ENCODE measurements around the gene GNG4.
"Not testable (repeated sequence)": the region's sequence is repeated elsewhere in the genome, so short reads cannot be mapped to it uniquely, and the experiment has no call there.

GNG4 gene

GRCh38 chr1:235628316-235629005 is 21.1 kb downstream of the GNG4 start:
- no peak for DNase-seq (ENCODE audit: extremely low read depth in 1 of 2, low read depth in 1 of 2)

- DNase-seq (ENCODE audit: extremely low read depth in 1 of 2, low read depth in 1 of 2), result no peak
Measured at GRCh38 chr1:235625831-235626230, 23.8 kb downstream of the GNG4 start.

GRCh38 chr1:235625340-235625739 is 24.2 kb downstream of the GNG4 start:
- no peak for DNase-seq (ENCODE audit: extremely low read depth in 1 of 2, low read depth in 1 of 2)

- no peak for DNase-seq (ENCODE audit: extremely low read depth in 1 of 2, low read depth in 1 of 2)
Measured at GRCh38 chr1:235624721-235625333, 24.8 kb downstream of the GNG4 start.

- DNase-seq (ENCODE audit: extremely low read depth in 1 of 2, low read depth in 1 of 2), result no peak
Measured at GRCh38 chr1:235622936-235623779, 26.4 kb downstream of the GNG4 start.

- not testable (repeated sequence) for DNase-seq (ENCODE audit: extremely low read depth in 1 of 2, low read depth in 1 of 2)
Measured at GRCh38 chr1:235619149-235619548, 30.4 kb downstream of the GNG4 start.

GRCh38 chr1:235617808-235618207 is 31.8 kb downstream of the GNG4 start:
- DNase-seq (ENCODE audit: extremely low read depth in 1 of 2, low read depth in 1 of 2), result no peak

- DNase-seq (ENCODE audit: extremely low read depth in 1 of 2, low read depth in 1 of 2), result no peak
Measured at GRCh38 chr1:235617140-235617539, 32.4 kb downstream of the GNG4 start.

- no peak for DNase-seq (ENCODE audit: extremely low read depth in 1 of 2, low read depth in 1 of 2)
Measured at GRCh38 chr1:235614442-235614954, 35.1 kb downstream of the GNG4 start.

- no peak for DNase-seq (ENCODE audit: extremely low read depth in 1 of 2, low read depth in 1 of 2)
Measured at GRCh38 chr1:235613602-235614001, 36.0 kb downstream of the GNG4 start.

GRCh38 chr1:235612761-235613160 is 36.8 kb downstream of the GNG4 start:
- no peak for DNase-seq (ENCODE audit: extremely low read depth in 1 of 2, low read depth in 1 of 2)

GRCh38 chr1:235610157-235610556 is 39.4 kb downstream of the GNG4 start:
- DNase-seq (ENCODE audit: extremely low read depth in 1 of 2, low read depth in 1 of 2), result no peak

GRCh38 chr1:235608278-235608677 is 41.3 kb downstream of the GNG4 start:
- DNase-seq (ENCODE audit: extremely low read depth in 1 of 2, low read depth in 1 of 2), result no peak

GRCh38 chr1:235607284-235607683 is 42.3 kb downstream of the GNG4 start:
- DNase-seq (ENCODE audit: extremely low read depth in 1 of 2, low read depth in 1 of 2), result no peak

- no peak for DNase-seq (ENCODE audit: extremely low read depth in 1 of 2, low read depth in 1 of 2)
Measured at GRCh38 chr1:235601104-235601503, 48.5 kb downstream of the GNG4 start.

GRCh38 chr1:235599536-235599935 is 50.0 kb downstream of the GNG4 start:
- DNase-seq (ENCODE audit: extremely low read depth in 1 of 2, low read depth in 1 of 2), result no peak

GRCh38 chr1:235597867-235598553 is 51.6 kb downstream of the GNG4 start:
- no peak for DNase-seq (ENCODE audit: extremely low read depth in 1 of 2, low read depth in 1 of 2)

GRCh38 chr1:235595079-235595478 is 54.5 kb downstream of the GNG4 start:
- no peak for DNase-seq (ENCODE audit: extremely low read depth in 1 of 2, low read depth in 1 of 2)

GRCh38 chr1:235594281-235594895 is 55.2 kb downstream of the GNG4 start:
- DNase-seq (ENCODE audit: extremely low read depth in 1 of 2, low read depth in 1 of 2), result not testable (repeated sequence)

- no peak for DNase-seq (ENCODE audit: extremely low read depth in 1 of 2, low read depth in 1 of 2)
Measured at GRCh38 chr1:235588916-235589515, 60.6 kb downstream of the GNG4 start.
